ENCODE data around the gene TPCN2. TPM values are rescaled to one million over a fixed set of nuclear protein-coding genes. Genes with fewer than 3 reads are reported as not detected.

The TPCN2 gene
- total and polyA plus RNA-seq, 12 donors = 3.4 to 19.2 (median 7.8) TPM

DNA sequence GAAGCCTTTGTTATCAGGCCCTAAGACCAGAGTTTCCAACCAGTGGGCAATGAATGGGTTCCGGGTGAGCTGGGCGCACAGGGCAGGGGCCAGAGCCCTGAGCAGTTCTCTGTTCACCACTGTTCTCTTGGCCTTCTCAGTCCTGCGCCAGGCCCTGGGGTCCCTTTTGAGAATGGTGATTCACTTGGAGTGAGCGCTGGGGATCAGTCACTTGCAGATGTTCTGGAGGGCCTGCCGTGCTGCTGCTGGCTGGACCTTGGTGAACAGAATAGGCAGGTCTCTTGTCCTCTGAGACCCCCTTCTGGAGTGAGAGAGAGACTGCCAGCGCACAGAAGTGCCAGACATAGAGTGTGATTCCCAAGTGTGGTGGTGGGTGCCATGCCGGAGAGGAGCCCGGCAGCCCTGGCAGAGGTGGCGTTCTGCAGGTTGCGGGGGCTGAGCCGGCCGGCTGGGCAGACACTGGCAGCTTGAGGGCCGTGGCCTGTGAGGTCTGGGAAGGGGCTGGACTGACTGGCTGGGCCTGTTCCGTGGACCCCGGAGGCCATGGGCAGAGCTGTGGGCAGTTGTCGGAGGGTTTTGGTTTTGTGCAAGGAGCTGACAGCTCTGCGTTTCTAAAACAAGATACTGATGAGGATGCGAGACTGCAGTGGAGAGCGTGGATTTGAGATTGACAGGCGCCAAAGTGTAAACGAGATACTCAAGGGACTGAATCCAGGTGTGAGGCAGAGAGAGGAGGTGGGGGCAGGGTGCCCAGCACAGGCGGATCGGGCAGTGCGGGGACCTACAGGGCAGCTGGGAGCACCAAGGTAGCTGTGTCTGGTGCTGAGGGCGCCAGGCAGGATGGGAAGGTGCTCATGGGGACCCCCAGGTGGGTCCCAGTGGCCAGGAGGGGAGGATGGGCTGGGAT, 12.3 kb downstream of the TPCN2 start:
- H3K27me3 ChIP-seq = no peaks in the 10 kb centered on the region
- intact Hi-C loops (cut with DNase I) = no loop called here
- TF ChIP-seq, protein P1, sequence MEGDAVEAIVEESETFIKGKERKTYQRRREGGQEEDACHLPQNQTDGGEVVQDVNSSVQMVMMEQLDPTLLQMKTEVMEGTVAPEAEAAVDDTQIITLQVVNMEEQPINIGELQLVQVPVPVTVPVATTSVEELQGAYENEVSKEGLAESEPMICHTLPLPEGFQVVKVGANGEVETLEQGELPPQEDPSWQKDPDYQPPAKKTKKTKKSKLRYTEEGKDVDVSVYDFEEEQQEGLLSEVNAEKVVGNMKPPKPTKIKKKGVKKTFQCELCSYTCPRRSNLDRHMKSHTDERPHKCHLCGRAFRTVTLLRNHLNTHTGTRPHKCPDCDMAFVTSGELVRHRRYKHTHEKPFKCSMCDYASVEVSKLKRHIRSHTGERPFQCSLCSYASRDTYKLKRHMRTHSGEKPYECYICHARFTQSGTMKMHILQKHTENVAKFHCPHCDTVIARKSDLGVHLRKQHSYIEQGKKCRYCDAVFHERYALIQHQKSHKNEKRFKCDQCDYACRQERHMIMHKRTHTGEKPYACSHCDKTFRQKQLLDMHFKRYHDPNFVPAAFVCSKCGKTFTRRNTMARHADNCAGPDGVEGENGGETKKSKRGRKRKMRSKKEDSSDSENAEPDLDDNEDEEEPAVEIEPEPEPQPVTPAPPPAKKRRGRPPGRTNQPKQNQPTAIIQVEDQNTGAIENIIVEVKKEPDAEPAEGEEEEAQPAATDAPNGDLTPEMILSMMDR (IDR thresholded peaks at IDR 0.05) = no peak
- ATAC-seq = no peak
- H3K36me3 ChIP-seq = peaks cover 0 to 67% (median 24%) of the 10 kb centered on the region in 9 donors
- no peak for DNase-seq
- no peak overlapping the region for H3K4me3 ChIP-seq
- WGBS, 2 donors = 89% methylated on average over 25 of the region's 25 CpGs
- peaks cover 0 to 5% (median 0%) of the 10 kb centered on the region in 9 donors for H3K4me1 ChIP-seq
- no peak overlapping the region for H3K27ac ChIP-seq
- H3K9me3 ChIP-seq = no peaks in the 10 kb centered on the region

GRCh38 chr11:69061713-69062053, 13.0 kb downstream of the TPCN2 start:
- intact Hi-C loops (cut with DNase I) = no loop called here
- TF ChIP-seq, protein P1 (IDR thresholded peaks at IDR 0.05) = no peak
- 81 to 84% methylated on average over 4 of the region's 4 CpGs for WGBS, 2 donors
- Histone ChIP-seq H3K27me3 (no peaks in the 10 kb centered on the region), H3K9me3 (no peaks in the 10 kb centered on the region), H3K27ac (no peak overlapping the region), H3K4me3 (no peak overlapping the region), H3K4me1 (peaks cover 0 to 5% (median 0%) of the 10 kb centered on the region in 9 donors), H3K36me3 (peaks cover 0 to 67% (median 24%) of the 10 kb centered on the region in 9 donors)
- DNase-seq (no peak), ATAC-seq (no peak)

DNA sequence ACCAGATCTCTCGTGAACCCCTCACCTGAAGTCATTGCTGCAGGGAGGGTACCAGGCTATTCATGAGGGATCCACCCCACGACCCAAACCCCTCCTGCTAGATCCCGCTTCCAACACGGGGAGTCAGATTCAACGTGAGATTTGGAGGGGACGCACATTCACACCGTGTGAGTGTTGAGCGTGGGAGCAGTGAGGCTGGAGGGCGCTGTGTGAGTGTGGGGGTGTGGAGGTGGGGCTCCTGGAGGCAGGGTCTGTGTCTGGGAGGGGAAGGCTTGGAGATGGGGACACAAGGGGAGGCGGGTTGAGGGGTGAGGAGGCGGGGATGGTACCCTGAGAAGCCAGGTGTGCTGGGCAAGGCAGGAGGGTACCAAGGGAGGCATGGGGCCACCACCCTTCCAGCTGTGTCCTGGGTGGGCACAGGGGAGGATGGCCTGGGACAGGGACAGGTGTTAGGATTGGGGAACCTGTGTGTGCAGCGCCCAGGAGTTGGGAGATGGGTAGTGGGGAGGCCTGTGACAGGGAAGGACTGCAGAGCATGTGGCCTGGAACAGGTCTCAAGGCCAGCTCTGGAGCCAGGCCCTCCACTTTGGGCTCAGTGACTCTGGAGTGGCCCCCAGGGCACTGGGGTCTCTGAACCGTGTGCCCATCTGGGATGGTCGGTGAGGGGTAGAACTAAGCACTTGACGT, 13.6 kb downstream of the TPCN2 start:
- WGBS, 2 donors = 93 to 94% methylated on average over 15 of the region's 15 CpGs
- peaks cover 0 to 5% (median 0%) of the 10 kb centered on the region in 9 donors for H3K4me1 ChIP-seq
- TF ChIP-seq, protein P1 (IDR thresholded peaks at IDR 0.05) = no peak
- intact Hi-C loops (cut with DNase I) = no loop called here
- H3K4me3 ChIP-seq = no peak overlapping the region
- no peaks in the 10 kb centered on the region for H3K27me3 ChIP-seq
- no peak overlapping the region for H3K27ac ChIP-seq
- no peaks in the 10 kb centered on the region for H3K9me3 ChIP-seq
- ATAC-seq (no peak), DNase-seq (no peak)
- peaks cover 0 to 68% (median 24%) of the 10 kb centered on the region in 9 donors for H3K36me3 ChIP-seq

DNA sequence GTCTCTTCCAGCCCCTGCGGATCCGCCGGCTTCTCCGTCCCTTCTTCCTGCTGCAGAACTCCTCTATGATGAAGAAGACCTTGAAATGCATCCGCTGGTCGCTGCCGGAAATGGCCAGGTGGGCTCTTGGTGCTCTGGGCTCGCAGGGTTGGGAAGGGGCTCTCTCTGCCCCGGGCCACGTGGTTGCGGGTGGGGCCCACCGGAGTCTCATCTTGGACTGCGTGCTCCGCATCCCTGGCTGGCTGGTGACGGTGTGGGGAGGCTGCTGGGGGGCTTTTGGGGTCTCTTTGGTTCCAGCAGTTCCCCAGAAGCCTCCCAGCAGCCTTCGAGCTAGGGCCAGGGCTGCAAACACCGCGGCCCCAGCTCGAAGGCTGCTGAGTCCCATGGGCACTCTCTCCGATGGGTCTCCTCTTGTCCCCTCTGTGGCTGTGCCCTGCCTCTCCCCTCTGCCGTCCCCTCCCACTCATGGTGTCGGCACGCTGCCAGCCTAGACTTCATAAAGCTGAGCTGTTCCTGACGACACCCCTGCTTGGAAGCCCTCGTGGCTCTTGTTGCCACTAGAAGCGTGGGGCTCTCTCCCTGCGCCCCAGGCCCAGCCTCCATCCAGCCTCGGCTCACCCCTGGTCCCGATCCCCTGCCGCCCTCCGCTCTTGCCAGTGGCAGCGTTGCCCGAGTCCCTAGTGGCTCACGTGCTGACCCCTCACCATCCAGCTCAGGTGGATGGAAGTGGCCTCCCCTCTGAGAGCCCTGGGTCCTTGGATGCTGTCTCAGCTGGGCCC, 14.3 kb downstream of the TPCN2 start:
- Histone ChIP-seq H3K27me3 (no peaks in the 10 kb centered on the region), H3K4me1 (peaks cover 0 to 5% (median 0%) of the 10 kb centered on the region in 9 donors), H3K27ac (no peak overlapping the region), H3K4me3 (no peak overlapping the region), H3K9me3 (no peaks in the 10 kb centered on the region), H3K36me3 (peaks cover 0 to 68% (median 22%) of the 10 kb centered on the region in 9 donors)
- WGBS, 2 donors = 91 to 92% methylated on average over 34 of the region's 34 CpGs
- intact Hi-C loops (cut with DNase I) = no loop called here
- TF ChIP-seq, protein P1 (IDR thresholded peaks at IDR 0.05) = no peak
- no peak for ATAC-seq
- DNase-seq = peak in 1 of 2 donors; percentile 9

Measured in heart right ventricle (tissue), 16 donors.